Activated naive CD4-positive, alpha-beta T cell treated with anti-CD3 and anti-CD28 coated beads for 36 hours (primary cell): Measurements from ENCODE around the gene NOXO1. TPM values are rescaled to one million over a fixed set of nuclear protein-coding genes. Genes with fewer than 3 reads are reported as not detected.
"Not testable (repeated sequence)": the region's sequence is repeated elsewhere in the genome, so short reads cannot be mapped to it uniquely, and the experiment has no call there.

Experiments used
- CTCF ChIA-PET: fragments of 350-600 bp; sonication (Branson Sonifier 250); formaldehyde crosslinking; loops from one replicate; lab custom pipeline; 2021; ENCODE audit warnings: antibody characterized with exemption; lab: Charles Lee
- DNase-seq: peaks from one replicate; pipeline ENCODE4 v3.0.0-alpha.2; 2020
- H3K27ac Mint-ChIP-seq: one replicate; pipeline ENCODE4 v1.8.0; 2021; ENCODE audit warnings: mild to moderate bottlenecking, mixed read lengths
- H3K27me3 Mint-ChIP-seq: one replicate; pipeline ENCODE4 v1.8.0; 2021; ENCODE audit warnings: low read depth, mixed read lengths
- H3K36me3 Mint-ChIP-seq: one replicate; pipeline ENCODE4 v1.8.0; 2021; ENCODE audit warnings: low read depth, mixed read lengths
- H3K4me1 Mint-ChIP-seq: one replicate; pipeline ENCODE4 v1.8.0; 2021; ENCODE audit warnings: low read depth, mixed read lengths
- H3K4me3 Mint-ChIP-seq: one replicate; pipeline ENCODE4 v1.8.0; 2021; ENCODE audit warnings: mild to moderate bottlenecking, moderate library complexity, mixed read lengths
- H3K9me3 Mint-ChIP-seq: one replicate; pipeline ENCODE4 v1.8.0; 2021; ENCODE audit warnings: mixed read lengths
- intact Hi-C: fragments of 100-400 bp; cut with micrococcal nuclease; formaldehyde crosslinking; loops from one replicate; pipeline ENCODE4 v1.15.1; 2023
- total RNA-seq, 2 experiments: library from RNA; stranded (reverse); gene quantifications; one replicate each; pipeline ENCODE4 v1.2.3, GENCODE V29; 2021

Gene NOXO1
- total RNA-seq, 2 experiments from 2014 or later = not detected

DNA sequence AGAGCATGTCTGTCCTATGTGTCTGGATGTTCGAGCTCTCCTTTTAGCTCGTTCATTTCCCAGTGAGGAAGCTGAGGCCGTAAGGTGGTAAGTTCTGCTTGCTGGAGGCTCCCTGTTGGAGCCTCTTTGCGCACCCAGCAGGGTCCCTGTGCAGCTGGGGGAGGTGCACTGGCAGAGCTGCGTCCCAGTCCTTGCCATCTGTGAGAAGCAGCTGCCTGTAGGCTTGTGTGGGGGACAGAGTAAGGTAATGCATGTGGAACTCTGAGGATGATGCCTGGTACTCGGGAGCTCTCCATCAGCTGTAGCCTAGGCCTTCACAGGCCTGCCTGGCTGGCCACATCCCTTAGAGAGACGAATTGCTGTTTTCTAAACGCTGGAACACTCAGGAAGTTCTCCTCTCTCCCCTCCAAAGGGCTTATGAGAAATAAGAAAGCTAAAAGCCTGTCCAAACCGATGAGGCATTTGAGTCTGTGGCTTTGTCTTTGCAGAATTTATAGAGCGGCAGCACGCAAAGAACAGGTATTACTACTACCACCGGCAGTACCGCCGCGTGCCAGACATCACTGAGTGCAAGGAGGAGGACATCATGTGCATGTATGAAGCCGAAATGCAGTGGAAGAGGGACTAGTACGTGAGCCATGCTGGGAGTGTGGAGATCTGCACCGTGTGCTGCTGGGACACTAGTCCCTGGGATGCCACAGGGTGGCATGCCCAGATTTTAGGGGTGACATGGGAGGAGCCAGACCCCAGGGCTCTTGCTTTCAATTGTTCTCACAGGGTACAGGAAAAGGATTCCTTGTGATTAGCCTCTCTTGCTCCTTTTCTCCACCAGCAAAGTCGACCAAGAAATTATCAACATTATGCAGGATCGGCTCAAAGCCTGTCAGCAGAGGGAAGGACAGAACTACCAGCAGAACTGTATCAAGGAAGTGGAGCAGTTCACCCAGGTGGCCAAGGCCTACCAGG is 20.3 kb downstream of the NOXO1 start:
- H3K4me1 Mint-ChIP-seq = peaks cover 41% of the 10 kb centered on the region
- no peaks in the 10 kb centered on the region for H3K27me3 Mint-ChIP-seq
- H3K9me3 Mint-ChIP-seq = no peaks in the 10 kb centered on the region
- intact Hi-C loops = no loop called here
- CTCF ChIA-PET = interaction anchor here (1.0 kb wide), 1 partner anchor 14 kb away, joined by 3 read pairs; no protein-coding TSS in a partner anchor
- H3K4me3 Mint-ChIP-seq = peak overlapping the region; percentile 96
- H3K27ac Mint-ChIP-seq = peak overlapping the region; percentile 87
- peak; percentile 44 for DNase-seq
- peaks cover 43% of the 10 kb centered on the region for H3K36me3 Mint-ChIP-seq

- H3K36me3 Mint-ChIP-seq = peaks cover 34% of the 10 kb centered on the region
- peak; percentile 91 for DNase-seq
- intact Hi-C loops = loop anchor here (1.0 kb wide), 2 partner anchors 12 to 16 kb away; partner anchors contain the start of gene MSRB1
- H3K27me3 Mint-ChIP-seq = no peaks in the 10 kb centered on the region
- H3K27ac Mint-ChIP-seq = peak within 1 kb of the TSS; percentile 87
- peak within 1 kb of the TSS; percentile 96 for H3K4me3 Mint-ChIP-seq
- CTCF ChIA-PET = no interaction called here
- peaks cover 36% of the 10 kb centered on the region for H3K4me1 Mint-ChIP-seq
- H3K9me3 Mint-ChIP-seq = no peaks in the 10 kb centered on the region
These were observed 21.8 kb downstream of the NOXO1 start, which contains the start of gene NDUFB10 for GRCh38 chr16:1959269-1960039. TSS of gene NDUFB10 (plus strand) at chr16:1959538. CDS start at chr16:1959625, 87 bp downstream.

GRCh38 chr16:1958715-1959268 is 22.5 kb downstream of the NOXO1 start:
- intact Hi-C loops = loop anchor here (1.0 kb wide), 2 partner anchors 13 to 15 kb away; partner anchors contain the start of gene MSRB1
- CTCF ChIA-PET = interaction anchor here (0.6 kb wide), 1 partner anchor 636 kb away, joined by 3 read pairs; no protein-coding TSS in a partner anchor
- no peak for DNase-seq
- H3K27ac Mint-ChIP-seq = no peak overlapping the region
- peaks cover 29% of the 10 kb centered on the region for H3K36me3 Mint-ChIP-seq
- no peaks in the 10 kb centered on the region for H3K27me3 Mint-ChIP-seq
- peak overlapping the region; percentile 96 for H3K4me3 Mint-ChIP-seq
- peaks cover 33% of the 10 kb centered on the region for H3K4me1 Mint-ChIP-seq
- no peaks in the 10 kb centered on the region for H3K9me3 Mint-ChIP-seq

DNA sequence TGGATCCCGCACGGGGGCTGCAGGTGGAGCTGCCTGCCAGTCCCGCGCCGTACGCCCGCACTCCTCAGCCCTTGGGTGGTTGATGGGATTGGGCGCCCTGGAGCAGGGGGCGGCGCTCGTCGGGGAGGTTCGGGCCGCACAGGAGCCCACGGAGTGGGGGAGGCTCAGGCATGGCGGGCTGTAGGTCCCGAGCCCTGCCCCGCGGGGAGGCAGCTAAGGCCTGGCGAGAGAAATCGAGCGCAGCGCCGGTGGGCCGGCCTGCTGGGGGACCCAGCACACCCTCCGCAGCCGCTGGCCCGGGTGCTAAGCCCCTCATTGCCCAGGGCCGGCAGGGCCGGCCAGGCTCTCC is 23.2 kb downstream of the NOXO1 start:
- DNase-seq, intact Hi-C loops, H3K4me3 Mint-ChIP-seq: not testable (repeated sequence)

GRCh38 chr16:1957434-1958142 is 23.7 kb downstream of the NOXO1 start:
- CTCF ChIA-PET = interaction anchor here (1.1 kb wide), 1 partner anchor 34 kb away, joined by 3 read pairs; no protein-coding TSS in a partner anchor
- H3K9me3 Mint-ChIP-seq, intact Hi-C loops, DNase-seq, H3K4me3 Mint-ChIP-seq, H3K27ac Mint-ChIP-seq, H3K27me3 Mint-ChIP-seq: not testable (repeated sequence)
- peaks cover 17% of the 10 kb centered on the region for H3K36me3 Mint-ChIP-seq
- H3K4me1 Mint-ChIP-seq = peaks cover 22% of the 10 kb centered on the region

More for the DNA sequence above, 23.2 kb downstream of the NOXO1 start:
- H3K27ac Mint-ChIP-seq, H3K9me3 Mint-ChIP-seq, H3K27me3 Mint-ChIP-seq: not testable (repeated sequence)
- CTCF ChIA-PET = interaction anchor here (1.1 kb wide), 1 partner anchor 34 kb away, joined by 3 read pairs; no protein-coding TSS in a partner anchor
- peaks cover 28% of the 10 kb centered on the region for H3K4me1 Mint-ChIP-seq
- peaks cover 22% of the 10 kb centered on the region for H3K36me3 Mint-ChIP-seq

DNA sequence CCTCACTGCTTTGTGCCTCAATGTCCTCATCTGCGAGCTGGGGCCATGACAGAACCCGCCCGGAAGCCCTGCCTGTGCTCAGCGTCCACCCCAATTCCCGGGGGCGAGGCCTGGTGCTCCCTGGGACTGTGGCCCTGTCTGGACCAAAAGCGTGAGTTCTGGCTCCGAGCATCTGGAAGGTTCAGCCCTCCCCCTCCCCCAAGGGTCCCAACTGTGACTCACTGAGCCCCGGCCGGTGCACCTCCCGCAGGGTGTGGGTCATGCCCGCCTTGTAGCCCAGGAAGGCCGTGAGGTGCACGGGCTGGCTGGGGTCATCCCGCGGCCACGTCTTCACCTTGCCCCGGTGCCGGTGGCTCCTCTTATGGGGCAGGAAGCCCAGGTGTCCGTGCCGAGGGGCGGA is 27.5 kb downstream of the NOXO1 start:
- no peak overlapping the region for H3K4me3 Mint-ChIP-seq
- DNase-seq = no peak
- CTCF ChIA-PET = interaction anchor here (0.8 kb wide), 1 partner anchor 10 kb away, joined by 4 read pairs; the partner anchor contains the start of gene MSRB1
- H3K4me1 Mint-ChIP-seq = no peaks in the 10 kb centered on the region
- no peaks in the 10 kb centered on the region for H3K27me3 Mint-ChIP-seq
- no peaks in the 10 kb centered on the region for H3K9me3 Mint-ChIP-seq
- intact Hi-C loops = no loop called here
- no peaks in the 10 kb centered on the region for H3K36me3 Mint-ChIP-seq
- H3K27ac Mint-ChIP-seq = no peak overlapping the region

GRCh38 chr16:1950559-1950958 is 30.7 kb downstream of the NOXO1 start:
- Mint-ChIP-seq H3K4me3 (no peak overlapping the region), H3K27ac (no peak overlapping the region), H3K27me3 (no peaks in the 10 kb centered on the region), H3K4me1 (peaks cover 2% of the 10 kb centered on the region), H3K36me3 (no peaks in the 10 kb centered on the region), H3K9me3 (no peaks in the 10 kb centered on the region)
- DNase-seq = no peak
- CTCF ChIA-PET = no interaction called here
- intact Hi-C loops = no loop called here

GRCh38 chr16:1950047-1950446 is 31.2 kb downstream of the NOXO1 start:
- Mint-ChIP-seq H3K27ac (no peak overlapping the region), H3K4me1 (peaks cover 2% of the 10 kb centered on the region), H3K27me3 (no peaks in the 10 kb centered on the region), H3K9me3 (no peaks in the 10 kb centered on the region), H3K4me3 (no peak overlapping the region), H3K36me3 (no peaks in the 10 kb centered on the region)
- DNase-seq = no peak
- intact Hi-C loops = no loop called here
- CTCF ChIA-PET = no interaction called here

GRCh38 chr16:1949507-1949906 is 31.8 kb downstream of the NOXO1 start:
- Mint-ChIP-seq H3K9me3 (no peaks in the 10 kb centered on the region), H3K27ac (no peak overlapping the region), H3K27me3 (no peaks in the 10 kb centered on the region), H3K36me3 (no peaks in the 10 kb centered on the region), H3K4me3 (no peak overlapping the region), H3K4me1 (peaks cover 3% of the 10 kb centered on the region)
- no peak for DNase-seq
- CTCF ChIA-PET = no interaction called here
- intact Hi-C loops = no loop called here

GRCh38 chr16:1947369-1947670 is 33.9 kb downstream of the NOXO1 start:
- no peaks in the 10 kb centered on the region for H3K27me3 Mint-ChIP-seq
- DNase-seq = no peak
- H3K4me3 Mint-ChIP-seq = no peak overlapping the region
- no peaks in the 10 kb centered on the region for H3K9me3 Mint-ChIP-seq
- CTCF ChIA-PET = interaction anchor here (1.2 kb wide), 1 partner anchor 13 kb away, joined by 3 read pairs; no protein-coding TSS in a partner anchor
- intact Hi-C loops = no loop called here
- H3K36me3 Mint-ChIP-seq = no peaks in the 10 kb centered on the region
- H3K4me1 Mint-ChIP-seq = peaks cover 16% of the 10 kb centered on the region
- H3K27ac Mint-ChIP-seq = no peak overlapping the region

DNA sequence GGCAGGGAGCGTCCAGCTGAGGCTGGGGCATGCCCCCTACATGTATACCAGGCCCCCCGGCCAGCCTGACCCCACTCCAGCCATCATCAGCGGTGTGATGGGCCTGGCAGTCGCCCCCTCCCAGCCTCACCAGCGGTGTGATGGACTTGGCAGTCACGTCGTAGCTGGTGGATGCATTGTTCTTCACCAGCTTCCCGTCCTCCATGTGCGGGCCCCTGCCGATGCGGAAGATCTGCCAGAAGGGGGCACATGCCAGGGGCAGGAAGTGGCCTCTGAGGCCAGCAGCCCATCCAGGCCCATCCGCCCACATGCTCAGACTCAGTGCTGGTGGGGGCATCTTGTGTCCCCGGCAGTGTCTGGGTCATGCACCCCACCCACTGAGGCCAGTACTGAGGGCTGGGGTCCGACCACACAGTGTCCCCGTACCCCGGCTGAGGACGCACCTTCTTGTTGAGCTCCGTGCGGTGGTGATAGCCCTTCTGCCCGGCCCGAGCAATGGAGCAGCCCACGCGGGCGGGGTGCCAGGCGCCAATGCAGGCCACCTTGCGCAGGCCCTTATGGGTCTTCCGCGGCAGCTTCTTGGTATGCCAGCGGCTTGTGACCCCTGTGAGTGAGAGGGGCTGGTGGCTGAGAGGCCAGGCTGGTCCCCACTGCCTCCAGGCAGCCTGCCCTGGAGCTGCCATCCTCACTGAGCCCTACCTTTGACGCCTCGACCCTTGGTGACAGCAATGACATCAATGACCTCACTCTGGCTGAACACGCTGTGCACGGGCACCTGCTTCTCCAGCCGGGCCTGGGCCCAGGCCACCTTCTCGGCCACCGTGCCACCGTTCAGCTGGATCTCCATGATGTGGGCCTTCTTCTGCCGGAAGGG is 34.5 kb downstream of the NOXO1 start:
- Mint-ChIP-seq H3K4me3 (no peak overlapping the region), H3K4me1 (peaks cover 22% of the 10 kb centered on the region), H3K27me3 (no peaks in the 10 kb centered on the region), H3K36me3 (no peaks in the 10 kb centered on the region), H3K27ac (no peak overlapping the region), H3K9me3 (no peaks in the 10 kb centered on the region)
- no peak for DNase-seq
- CTCF ChIA-PET = interaction anchor here (1.2 kb wide), 1 partner anchor 14 kb away, joined by 3 read pairs; no protein-coding TSS in a partner anchor
- intact Hi-C loops = no loop called here
